Suprapubic skin (tissue), 3 donors: ENCODE data around the gene PCDHGA7.
A peak's percentile ranks its signal among the peaks of the same experiment; 100 is the strongest.
"Not testable (repeated sequence)": the region's sequence is repeated elsewhere in the genome, so short reads cannot be mapped to it uniquely, and the experiment has no call there.

Experiments used
- POLR2A ChIP-seq, 2 donors: fragments of 450-650 bp; IDR thresholded peaks; one replicate each; pipeline ENCODE4 v1.6.1; 2017; ENCODE audit warnings: antibody characterized with exemption in 2 of 2, mild to moderate bottlenecking in 2 of 2, moderate library complexity in 2 of 2
- TF ChIP-seq, protein P1 (sequence below), 2 donors: fragments of 200-600 bp in 1 of 2; fragments of 450-650 bp in 1 of 2; sonication (generic) in 1 of 2; IDR thresholded peaks; one replicate each; pipeline ENCODE4 v1.5.1; 2016 to 2019; ENCODE audit warnings: antibody characterized with exemption in 2 of 2, mild to moderate bottlenecking in 1 of 2, moderate library complexity in 1 of 2

DNA sequence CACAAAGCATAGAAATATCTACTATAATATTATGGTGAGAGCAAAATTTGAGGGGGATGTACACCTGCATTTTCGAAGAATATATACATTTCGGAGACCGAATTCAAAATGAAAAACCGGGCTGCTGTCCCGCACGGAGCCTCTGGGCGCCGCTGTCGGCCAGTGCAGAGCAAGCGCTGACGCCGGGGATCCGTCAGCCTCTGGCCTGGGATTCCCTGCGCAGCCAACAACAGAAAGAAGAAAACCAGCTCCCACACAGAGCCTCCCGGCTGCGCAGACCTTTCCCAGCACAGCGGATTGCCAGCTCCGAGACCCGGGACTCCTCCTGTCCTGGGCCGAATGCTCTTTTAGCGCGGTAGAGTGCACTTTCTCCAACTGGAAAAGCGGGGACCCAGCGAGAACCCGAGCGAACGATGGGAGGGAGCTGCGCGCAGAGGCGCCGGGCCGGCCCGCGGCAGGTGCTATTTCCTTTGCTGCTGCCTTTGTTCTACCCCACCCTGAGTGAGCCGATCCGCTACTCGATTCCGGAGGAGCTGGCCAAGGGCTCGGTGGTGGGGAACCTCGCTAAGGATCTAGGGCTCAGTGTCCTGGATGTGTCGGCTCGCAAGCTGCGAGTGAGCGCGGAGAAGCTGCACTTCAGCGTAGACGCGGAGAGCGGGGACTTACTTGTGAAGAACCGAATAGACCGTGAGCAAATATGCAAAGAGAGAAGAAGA, 25.4 kb downstream of the PCDHGA7 start, which contains the start of gene PCDHGB6:
- TF ChIP-seq, protein P1, sequence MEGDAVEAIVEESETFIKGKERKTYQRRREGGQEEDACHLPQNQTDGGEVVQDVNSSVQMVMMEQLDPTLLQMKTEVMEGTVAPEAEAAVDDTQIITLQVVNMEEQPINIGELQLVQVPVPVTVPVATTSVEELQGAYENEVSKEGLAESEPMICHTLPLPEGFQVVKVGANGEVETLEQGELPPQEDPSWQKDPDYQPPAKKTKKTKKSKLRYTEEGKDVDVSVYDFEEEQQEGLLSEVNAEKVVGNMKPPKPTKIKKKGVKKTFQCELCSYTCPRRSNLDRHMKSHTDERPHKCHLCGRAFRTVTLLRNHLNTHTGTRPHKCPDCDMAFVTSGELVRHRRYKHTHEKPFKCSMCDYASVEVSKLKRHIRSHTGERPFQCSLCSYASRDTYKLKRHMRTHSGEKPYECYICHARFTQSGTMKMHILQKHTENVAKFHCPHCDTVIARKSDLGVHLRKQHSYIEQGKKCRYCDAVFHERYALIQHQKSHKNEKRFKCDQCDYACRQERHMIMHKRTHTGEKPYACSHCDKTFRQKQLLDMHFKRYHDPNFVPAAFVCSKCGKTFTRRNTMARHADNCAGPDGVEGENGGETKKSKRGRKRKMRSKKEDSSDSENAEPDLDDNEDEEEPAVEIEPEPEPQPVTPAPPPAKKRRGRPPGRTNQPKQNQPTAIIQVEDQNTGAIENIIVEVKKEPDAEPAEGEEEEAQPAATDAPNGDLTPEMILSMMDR (IDR thresholded peaks at IDR 0.05) = peak; percentile 7 to 51
- not testable (repeated sequence) for TF ChIP-seq POLR2A (IDR thresholded peaks at IDR 0.05)
